T-cell (primary cell): ENCODE results near the gene CDH4. TPM values are rescaled to one million over a fixed set of nuclear protein-coding genes. Genes with fewer than 3 reads are reported as not detected.

ENCODE experiments used
- ATAC-seq, 4 experiments: fragments of 200-7000 bp in 3 of 4; fragments of 150-1000 bp in 1 of 4; cut with Tn5 transposase; replicated peaks in 1 of 4; 1 replicate in 3 of 4; 2 replicates in 1 of 4; pipeline ENCODE4 v1.10.0; 2021; ENCODE audit warnings: moderate library complexity in 3 of 4, mild to moderate bottlenecking in 2 of 4, moderate number of reproducible peaks in 1 of 4
- CTCF ChIA-PET, 2 donors: fragments of 300-600 bp; sonication (Branson Sonifier 250); formaldehyde crosslinking; loops; one replicate each; lab custom pipeline; 2022; ENCODE audit warnings: antibody characterized with exemption in 2 of 2; lab: Charles Lee
- POLR2A ChIA-PET, 2 donors: fragments of 300-600 bp; sonication (Branson Sonifier 250); formaldehyde crosslinking; loops; one replicate each; lab custom pipeline; 2022; ENCODE audit warnings: antibody characterized with exemption in 2 of 2; lab: Charles Lee
- DNase-seq, 35 experiments: peaks; one replicate each; pipeline versions ENCODE4 v3.0.0 to v3.0.0-alpha.2; 2013 to 2023
- H3K27ac ChIP-seq: one replicate; pipeline ENCODE4 v1.5.1; 2013; ENCODE audit warnings: low read length
- H3K27me3 ChIP-seq, 2 experiments: replicated peaks in 1 of 2; 1 replicate in 1 of 2; 2 replicates in 1 of 2; pipeline versions ENCODE4 v1.6.1 to v1.7.0; 2013; ENCODE audit warnings: low read length in 1 of 2, mixed read lengths in 1 of 2; ENCODE audit not compliant: control insufficient read depth in 2 of 2, insufficient read depth in 2 of 2; ENCODE audit errors: extremely low read depth in 1 of 2
- H3K36me3 ChIP-seq, 2 donors: 1 replicate in 1 of 2; 2 replicates in 1 of 2; pipeline versions ENCODE4 v1.6.1 to v1.7.0; 2013; ENCODE audit warnings: low read length in 1 of 2; ENCODE audit not compliant: control insufficient read depth in 2 of 2, insufficient read depth in 1 of 2; ENCODE audit errors: extremely low read depth in 1 of 2
- H3K4me1 ChIP-seq, 2 experiments: 1 replicate in 1 of 2; 2 replicates in 1 of 2; pipeline versions ENCODE4 v1.6.1 to v1.7.0; 2013; ENCODE audit warnings: low read length in 2 of 2, mixed read lengths in 1 of 2; ENCODE audit not compliant: insufficient read depth in 2 of 2, control insufficient read depth in 1 of 2; ENCODE audit errors: extremely low read depth in 1 of 2
- H3K4me3 ChIP-seq, 2 donors: 1 replicate in 1 of 2; 2 replicates in 1 of 2; pipeline versions ENCODE4 v1.5.1 to v1.7.0; 2013; ENCODE audit warnings: mild to moderate bottlenecking in 2 of 2, low read length in 1 of 2, moderate library complexity in 1 of 2; ENCODE audit not compliant: control insufficient read depth in 1 of 2; ENCODE audit errors: extremely low read depth in 1 of 2
- H3K9me3 ChIP-seq: 2 replicates; pipeline ENCODE4 v1.7.0; 2013
- H3K27ac Mint-ChIP-seq, 2 donors: one replicate each; pipeline ENCODE4 v1.8.0; 2020 to 2021; ENCODE audit warnings: mild to moderate bottlenecking in 2 of 2, mixed read lengths in 2 of 2
- H3K27me3 Mint-ChIP-seq, 2 donors: one replicate each; pipeline ENCODE4 v1.8.0; 2021 to 2022; ENCODE audit warnings: mixed read lengths in 2 of 2
- H3K36me3 Mint-ChIP-seq: one replicate; pipeline ENCODE4 v1.8.0; 2021; ENCODE audit warnings: mixed read lengths
- H3K4me1 Mint-ChIP-seq, 3 donors: one replicate each; pipeline ENCODE4 v1.8.0; 2020 to 2022; ENCODE audit warnings: mixed read lengths in 3 of 3, mild to moderate bottlenecking in 1 of 3
- H3K4me3 Mint-ChIP-seq, 3 donors: one replicate each; pipeline ENCODE4 v1.8.0; 2020 to 2022; ENCODE audit warnings: mild to moderate bottlenecking in 3 of 3, mixed read lengths in 3 of 3, moderate library complexity in 3 of 3
- H3K9me3 Mint-ChIP-seq, 3 donors: one replicate each; pipeline ENCODE4 v1.8.0; 2020 to 2022; ENCODE audit warnings: mixed read lengths in 3 of 3
- WGBS: methylation state at CpG from one replicate; pipeline ENCODE4 v1.1.5; 2013; ENCODE audit warnings: missing lambda C conversion rate; ENCODE audit not compliant: insufficient coverage; 5-methylcytosine and 5-hydroxymethylcytosine counted together
- total RNA-seq, 35 experiments: library from RNA in 6 of 35; stranded (reverse) in 6 of 35; fragments of 120-200 nt in 1 of 35; gene quantifications; one replicate each; pipeline versions ENCODE4 v1.2.1 to v1.2.4 and lab custom pipeline; 2013 to 2026

Gene CDH4
- total RNA-seq, 5 donors from 2014 or later (not counting 1 experiment from before 2014, with no cell fraction given) = 0.06 to 0.64 (median 0.14) TPM

GRCh38 chr20:61355585-61355984 is 103.5 kb downstream of the CDH4 start:
- ChIA-PET CTCF (no interaction called here), POLR2A (no interaction called here)
- Mint-ChIP-seq H3K9me3 (no peaks in the 10 kb centered on the region), H3K36me3 (no peaks in the 10 kb centered on the region), H3K4me1 (no peaks in the 10 kb centered on the region), H3K4me3 (no peak overlapping the region), H3K27ac (no peak overlapping the region), H3K27me3 (peaks cover 4 to 7% of the 10 kb centered on the region in 2 donors)
- Histone ChIP-seq H3K9me3 (no peaks in the 10 kb centered on the region), H3K27ac (no peak overlapping the region), H3K27me3 (peaks cover 0 to 26% of the 10 kb centered on the region in 2 experiments), H3K4me1 (no peaks in the 10 kb centered on the region), H3K4me3 (no peak overlapping the region), H3K36me3 (no peaks in the 10 kb centered on the region)
- DNase-seq (no peak), ATAC-seq (no peak)
- WGBS = 100% methylated on average over 1 of the region's 5 CpGs

- H3K4me3 Mint-ChIP-seq = no peak overlapping the region
- H3K4me1 Mint-ChIP-seq = no peaks in the 10 kb centered on the region
- Histone ChIP-seq H3K36me3 (no peaks in the 10 kb centered on the region), H3K4me1 (no peaks in the 10 kb centered on the region), H3K27me3 (peaks cover 0 to 26% of the 10 kb centered on the region in 2 experiments), H3K4me3 (no peak overlapping the region), H3K27ac (no peak overlapping the region), H3K9me3 (no peaks in the 10 kb centered on the region)
- H3K36me3 Mint-ChIP-seq = no peaks in the 10 kb centered on the region
- H3K27me3 Mint-ChIP-seq = peaks cover 4 to 13% of the 10 kb centered on the region in 2 donors
- H3K27ac Mint-ChIP-seq = no peak overlapping the region
- POLR2A ChIA-PET = no interaction called here
- ATAC-seq (no peak), DNase-seq (no peak)
- CTCF ChIA-PET = no interaction called here
- 71% methylated on average over 6 of the region's 7 CpGs for WGBS
- H3K9me3 Mint-ChIP-seq = no peaks in the 10 kb centered on the region
Measured at GRCh38 chr20:61356196-61356595, 104.1 kb downstream of the CDH4 start.

- ATAC-seq (no peak), DNase-seq (no peak)
- peaks cover 0 to 26% of the 10 kb centered on the region in 2 experiments for H3K27me3 ChIP-seq
- no peak overlapping the region for H3K27ac ChIP-seq
- H3K9me3 ChIP-seq = no peaks in the 10 kb centered on the region
- no peaks in the 10 kb centered on the region for H3K36me3 ChIP-seq
- ChIA-PET POLR2A (no interaction called here), CTCF (no interaction called here)
- Mint-ChIP-seq H3K27ac (no peak overlapping the region), H3K36me3 (no peaks in the 10 kb centered on the region), H3K4me1 (no peaks in the 10 kb centered on the region), H3K9me3 (no peaks in the 10 kb centered on the region), H3K27me3 (peaks cover 8 to 13% of the 10 kb centered on the region in 2 donors), H3K4me3 (no peak overlapping the region)
- no peaks in the 10 kb centered on the region for H3K4me1 ChIP-seq
- WGBS = 82% methylated on average over 8 of the region's 11 CpGs
- H3K4me3 ChIP-seq = no peak overlapping the region
Measured at GRCh38 chr20:61357119-61357518, 105.1 kb downstream of the CDH4 start.

- H3K27ac Mint-ChIP-seq = no peak overlapping the region
- no peaks in the 10 kb centered on the region for H3K4me1 Mint-ChIP-seq
- Histone ChIP-seq H3K4me1 (no peaks in the 10 kb centered on the region), H3K9me3 (no peaks in the 10 kb centered on the region), H3K4me3 (no peak overlapping the region), H3K27ac (no peak overlapping the region), H3K36me3 (no peaks in the 10 kb centered on the region), H3K27me3 (peaks cover 0 to 23% of the 10 kb centered on the region in 2 experiments)
- POLR2A ChIA-PET = no interaction called here
- peaks cover 8 to 13% of the 10 kb centered on the region in 2 donors for H3K27me3 Mint-ChIP-seq
- ATAC-seq (no peak), DNase-seq (no peak)
- WGBS = 89% methylated on average over 13 of the region's 17 CpGs
- CTCF ChIA-PET = no interaction called here
- H3K4me3 Mint-ChIP-seq = no peak overlapping the region
- H3K36me3 Mint-ChIP-seq = no peaks in the 10 kb centered on the region
- no peaks in the 10 kb centered on the region for H3K9me3 Mint-ChIP-seq
Measured at GRCh38 chr20:61359254-61359653, 107.2 kb downstream of the CDH4 start.

GRCh38 chr20:61360296-61360695 is 108.2 kb downstream of the CDH4 start:
- ATAC-seq (no peak), DNase-seq (no peak)
- Histone ChIP-seq H3K27me3 (peaks cover 0 to 19% of the 10 kb centered on the region in 2 experiments), H3K9me3 (no peaks in the 10 kb centered on the region), H3K4me1 (no peaks in the 10 kb centered on the region), H3K36me3 (no peaks in the 10 kb centered on the region), H3K4me3 (no peak overlapping the region), H3K27ac (no peak overlapping the region)
- WGBS = 57% methylated on average over 7 of the region's 9 CpGs
- ChIA-PET CTCF (no interaction called here), POLR2A (no interaction called here)
- H3K4me3 Mint-ChIP-seq = no peak overlapping the region
- H3K27me3 Mint-ChIP-seq = peaks cover 8 to 13% of the 10 kb centered on the region in 2 donors
- no peaks in the 10 kb centered on the region for H3K36me3 Mint-ChIP-seq
- H3K4me1 Mint-ChIP-seq = no peaks in the 10 kb centered on the region
- peaks cover 0 to 3% (median 0%) of the 10 kb centered on the region in 3 donors for H3K9me3 Mint-ChIP-seq
- H3K27ac Mint-ChIP-seq = no peak overlapping the region

- no peaks in the 10 kb centered on the region for H3K4me1 Mint-ChIP-seq
- peaks cover 6 to 13% of the 10 kb centered on the region in 2 donors for H3K27me3 Mint-ChIP-seq
- no peaks in the 10 kb centered on the region for H3K4me1 ChIP-seq
- ChIA-PET POLR2A (interaction anchor here in 1 of 2 donors (0.9 kb wide), 1 partner anchor 11 kb away, joined by 4 read pairs; no protein-coding TSS in a partner anchor), CTCF (no interaction called here)
- no peak overlapping the region for H3K27ac Mint-ChIP-seq
- peaks cover 0 to 19% of the 10 kb centered on the region in 2 experiments for H3K27me3 ChIP-seq
- H3K4me3 Mint-ChIP-seq = no peak overlapping the region
- no peak overlapping the region for H3K27ac ChIP-seq
- H3K36me3 Mint-ChIP-seq = no peaks in the 10 kb centered on the region
- peaks cover 0 to 5% (median 0%) of the 10 kb centered on the region in 3 donors for H3K9me3 Mint-ChIP-seq
- H3K4me3 ChIP-seq = no peak overlapping the region
- no peaks in the 10 kb centered on the region for H3K9me3 ChIP-seq
- no peak for ATAC-seq
- DNase-seq = no peak
- WGBS = 60% methylated on average over 7 of the region's 8 CpGs
- no peaks in the 10 kb centered on the region for H3K36me3 ChIP-seq
Measured at GRCh38 chr20:61360940-61361339, 108.9 kb downstream of the CDH4 start.
